H9 (cell line): ENCODE measurements around the gene FOXP2. TPM values are rescaled to one million over a fixed set of nuclear protein-coding genes. Genes with fewer than 3 reads are reported as not detected.

Experiments used
- DNase-seq: peaks from one replicate; pipeline ENCODE4 v3.0.0-alpha.2; 2017
- H2AFZ ChIP-seq: one replicate; pipeline ENCODE4 v1.6.1; 2013; ENCODE audit warnings: mild to moderate bottlenecking, low read length, control low read depth, moderate library complexity
- H2AK5ac ChIP-seq: 2 replicates; pipeline ENCODE4 v1.6.1; 2013; ENCODE audit warnings: low read length, control low read depth, mixed read lengths; ENCODE audit not compliant: insufficient read length
- H2BK120ac ChIP-seq: one replicate; pipeline ENCODE4 v1.6.1; 2013; ENCODE audit warnings: low read depth, mild to moderate bottlenecking, low read length, control low read depth, inconsistent platforms; ENCODE audit not compliant: poor library complexity, severe bottlenecking
- H2BK12ac ChIP-seq: 2 replicates; pipeline ENCODE4 v1.6.1; 2013; ENCODE audit warnings: low read length, control low read depth, mixed read lengths, low read depth; ENCODE audit not compliant: insufficient read length
- H2BK15ac ChIP-seq: 2 replicates; pipeline ENCODE4 v1.6.1; 2013; ENCODE audit warnings: low read depth, low read length, control low read depth
- H2BK20ac ChIP-seq: one replicate; pipeline ENCODE4 v1.6.1; 2013; ENCODE audit warnings: low read depth, mild to moderate bottlenecking, low read length, control low read depth, inconsistent platforms; ENCODE audit not compliant: poor library complexity, severe bottlenecking
- H2BK5ac ChIP-seq: 2 replicates; pipeline ENCODE4 v1.6.1; 2013; ENCODE audit warnings: low read length, control low read depth, mixed read lengths; ENCODE audit not compliant: insufficient read length
- H3K14ac ChIP-seq: 2 replicates; pipeline ENCODE4 v1.6.1; 2013; ENCODE audit warnings: low read length, control low read depth; ENCODE audit not compliant: insufficient read depth
- H3K18ac ChIP-seq: 2 replicates; pipeline ENCODE4 v1.6.1; 2013; ENCODE audit warnings: low read depth, mild to moderate bottlenecking, mixed read lengths, low read length, control low read depth; ENCODE audit not compliant: insufficient read length
- H3K23ac ChIP-seq: 2 replicates; pipeline ENCODE4 v1.6.1; 2013; ENCODE audit warnings: low read length, control low read depth, mixed read lengths, low read depth; ENCODE audit not compliant: insufficient read length
- H3K23me2 ChIP-seq: 2 replicates; pipeline ENCODE4 v1.6.1; 2013; ENCODE audit warnings: low read depth, mild to moderate bottlenecking, mixed read lengths, low read length, control low read depth; ENCODE audit not compliant: insufficient read length, poor library complexity, severe bottlenecking
- H3K27ac ChIP-seq: 2 replicates; pipeline ENCODE4 v1.5.1; 2013; ENCODE audit warnings: low read length, control low read depth, mixed read lengths, low read depth; ENCODE audit not compliant: insufficient read length
- H3K27me3 ChIP-seq: 2 replicates; pipeline ENCODE4 v1.6.1; 2013; ENCODE audit warnings: low read length, control low read depth, inconsistent platforms; ENCODE audit not compliant: insufficient read depth
- H3K4ac ChIP-seq: 2 replicates; pipeline ENCODE4 v1.6.1; 2013; ENCODE audit warnings: low read depth, mild to moderate bottlenecking, control low read depth, inconsistent platforms, low read length, moderate library complexity
- H3K4me1 ChIP-seq: 2 replicates; pipeline ENCODE4 v1.6.1; 2013; ENCODE audit warnings: low read length, control low read depth, inconsistent platforms; ENCODE audit not compliant: insufficient read depth
- H3K4me2 ChIP-seq: 2 replicates; pipeline ENCODE4 v1.6.1; 2013; ENCODE audit warnings: low read length, control low read depth, mixed read lengths; ENCODE audit not compliant: insufficient read length, insufficient read depth
- H3K56ac ChIP-seq: 2 replicates; pipeline ENCODE4 v1.6.1; 2013; ENCODE audit warnings: low read depth, mild to moderate bottlenecking, mixed read lengths, low read length, control low read depth; ENCODE audit not compliant: insufficient read length
- H3K79me1 ChIP-seq: 2 replicates; pipeline ENCODE4 v1.6.1; 2013; ENCODE audit warnings: low read depth, mild to moderate bottlenecking, moderate library complexity, low read length, control low read depth, inconsistent platforms; ENCODE audit not compliant: insufficient read depth, poor library complexity, severe bottlenecking
- H3K79me2 ChIP-seq: 2 replicates; pipeline ENCODE4 v1.6.1; 2013; ENCODE audit warnings: low read length, control low read depth, inconsistent platforms; ENCODE audit not compliant: insufficient read depth
- H3K9ac ChIP-seq: 2 replicates; pipeline ENCODE4 v1.6.1; 2013; ENCODE audit warnings: low read length, control low read depth, mixed read lengths; ENCODE audit not compliant: insufficient read length; ENCODE audit errors: extremely low read depth
- H3K9me3 ChIP-seq: one replicate; pipeline ENCODE4 v1.6.1; 2013; ENCODE audit warnings: low read depth, low read length, inconsistent platforms; ENCODE audit not compliant: control insufficient read depth
- H3T11ph ChIP-seq: one replicate; pipeline ENCODE4 v1.6.1; 2013; ENCODE audit warnings: mild to moderate bottlenecking, low read length, control low read depth, inconsistent platforms
- H4K20me1 ChIP-seq: one replicate; pipeline ENCODE4 v1.6.1; 2013; ENCODE audit not compliant: control insufficient read depth, insufficient read length, insufficient read depth
- H4K5ac ChIP-seq: 2 replicates; pipeline ENCODE4 v1.6.1; 2013; ENCODE audit warnings: low read depth, mild to moderate bottlenecking, mixed read lengths, low read length, control low read depth; ENCODE audit not compliant: insufficient read length
- H4K8ac ChIP-seq: replicated peaks from 2 replicates; pipeline ENCODE4 v1.6.1; 2013; ENCODE audit warnings: low read length, control low read depth, mixed read lengths, low read depth; ENCODE audit not compliant: insufficient read length
- H4K91ac ChIP-seq: 2 replicates; pipeline ENCODE4 v1.6.1; 2013; ENCODE audit warnings: low read depth, mild to moderate bottlenecking, moderate library complexity, mixed read lengths, low read length, control low read depth; ENCODE audit not compliant: insufficient read length
- H3K27ac Mint-ChIP-seq, 3 experiments: 2 replicates in 2 of 3; 3 replicates in 1 of 3; pipeline ENCODE4 v1.8.0; 2020 to 2021; ENCODE audit warnings: mixed read lengths in 3 of 3, mild to moderate bottlenecking in 1 of 3, moderate library complexity in 1 of 3
- H3K27me3 Mint-ChIP-seq: 2 replicates; pipeline ENCODE4 v1.8.0; 2021; ENCODE audit warnings: low read depth, mild to moderate bottlenecking, moderate library complexity, mixed read lengths
- H3K36me3 Mint-ChIP-seq, 3 experiments: 2 replicates in 2 of 3; 3 replicates in 1 of 3; pipeline ENCODE4 v1.8.0; 2020 to 2021; ENCODE audit warnings: low read depth in 3 of 3, mixed read lengths in 3 of 3; ENCODE audit not compliant: insufficient read depth in 1 of 3
- H3K4me1 Mint-ChIP-seq, 2 experiments: 2 replicates each; pipeline ENCODE4 v1.8.0; 2020; ENCODE audit warnings: mixed read lengths in 2 of 2
- H3K4me3 Mint-ChIP-seq, 2 experiments: 2 replicates in 1 of 2; 3 replicates in 1 of 2; pipeline ENCODE4 v1.8.0; 2020 to 2021; ENCODE audit warnings: mild to moderate bottlenecking in 2 of 2, mixed read lengths in 2 of 2, moderate library complexity in 1 of 2
- H3K9me3 Mint-ChIP-seq, 2 experiments: 2 replicates in 1 of 2; 3 replicates in 1 of 2; pipeline ENCODE4 v1.8.0; 2020; ENCODE audit warnings: mild to moderate bottlenecking in 2 of 2, mixed read lengths in 2 of 2, moderate library complexity in 1 of 2
- WGBS: extraction: QIAGEN DNeasy Blood & Tissue Kit; methylation state at CpG from one replicate; pipeline ENCODE4 v1.1.7; 2013; ENCODE audit warnings: missing lambda C conversion rate, low lambda C conversion rate, mixed read lengths; ENCODE audit not compliant: insufficient read length; ENCODE audit errors: extremely low coverage; 5-methylcytosine and 5-hydroxymethylcytosine counted together
- total RNA-seq: library from RNA; stranded (reverse); gene quantifications from 2 replicates; pipeline ENCODE4 v1.2.1, GENCODE V29; 2021
- TF ChIP-seq, protein P1 (sequence below): fragments of 200-600 bp; sonication (generic); conservative IDR thresholded peaks from 3 replicates; pipeline ENCODE4 v1.8.0; 2021; ENCODE audit warnings: antibody characterized with exemption, mild to moderate bottlenecking

Gene FOXP2
- total RNA-seq, 1 experiment from 2014 or later: not detected

DNA sequence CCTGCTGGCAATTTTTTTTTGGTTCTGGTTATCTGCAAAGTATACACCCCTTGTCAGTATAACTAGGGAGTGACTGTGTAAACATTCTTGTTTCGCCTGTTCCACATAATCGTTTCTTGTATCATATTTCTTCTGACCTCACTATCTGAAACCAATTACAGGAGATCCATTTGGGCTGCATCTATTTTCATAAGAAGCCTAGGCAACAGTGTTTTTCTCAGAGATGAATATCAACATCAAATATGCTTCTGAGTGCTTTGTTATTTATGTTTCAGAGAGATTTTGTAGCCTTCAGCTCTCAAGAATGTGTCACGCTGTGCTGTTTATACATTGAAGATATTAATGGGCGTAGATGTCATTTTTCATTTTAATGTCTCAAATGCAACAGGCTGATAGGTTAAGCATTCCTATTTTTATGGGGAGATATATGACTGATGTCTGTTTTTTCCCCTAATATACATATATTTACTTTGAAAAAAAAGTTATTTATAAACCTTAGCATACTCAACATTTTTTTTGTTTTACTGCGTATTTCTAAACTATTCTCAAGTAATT is 115.5 kb downstream of the FOXP2 start:
- H3K56ac ChIP-seq: no peak overlapping the region

More for the DNA sequence above, 115.5 kb downstream of the FOXP2 start:
- Histone ChIP-seq H3K27ac (no peak overlapping the region), H2AFZ (no peak overlapping the region), H3K27me3 (no peaks in the 10 kb centered on the region), H2BK5ac (no peak overlapping the region), H2BK15ac (no peak overlapping the region), H3K18ac (no peak overlapping the region), H4K91ac (no peak overlapping the region), H3T11ph (no peak overlapping the region), H3K23me2 (no peaks in the 10 kb centered on the region), H2BK12ac (no peak overlapping the region), H3K4me1 (no peaks in the 10 kb centered on the region), H4K5ac (no peak overlapping the region), H2AK5ac (no peak overlapping the region), H3K79me1 (no peaks in the 10 kb centered on the region), H3K4me2 (no peak overlapping the region), H3K23ac (no peak overlapping the region), H4K8ac (no peak overlapping the region), H3K9ac (no peak overlapping the region), H3K9me3 (no peaks in the 10 kb centered on the region), H2BK120ac (no peak overlapping the region), H3K4ac (no peak overlapping the region), H3K79me2 (no peaks in the 10 kb centered on the region), H3K14ac (no peak overlapping the region), H4K20me1 (no peaks in the 10 kb centered on the region), H2BK20ac (no peak overlapping the region)
- 0 out of 4 replicates have a peak, but pooled peaks cover 0 to 4% of the 10 kb centered on the region in 2 experiments for H3K4me1 Mint-ChIP-seq
- no peak overlapping the region for H3K4me3 Mint-ChIP-seq
- H3K36me3 Mint-ChIP-seq: no peaks in the 10 kb centered on the region
- no CpG with 5 or more reads among the region's 5 CpGs for WGBS
- H3K27me3 Mint-ChIP-seq: no peaks in the 10 kb centered on the region
- no peak overlapping the region for H3K27ac Mint-ChIP-seq
- TF ChIP-seq, protein P1, sequence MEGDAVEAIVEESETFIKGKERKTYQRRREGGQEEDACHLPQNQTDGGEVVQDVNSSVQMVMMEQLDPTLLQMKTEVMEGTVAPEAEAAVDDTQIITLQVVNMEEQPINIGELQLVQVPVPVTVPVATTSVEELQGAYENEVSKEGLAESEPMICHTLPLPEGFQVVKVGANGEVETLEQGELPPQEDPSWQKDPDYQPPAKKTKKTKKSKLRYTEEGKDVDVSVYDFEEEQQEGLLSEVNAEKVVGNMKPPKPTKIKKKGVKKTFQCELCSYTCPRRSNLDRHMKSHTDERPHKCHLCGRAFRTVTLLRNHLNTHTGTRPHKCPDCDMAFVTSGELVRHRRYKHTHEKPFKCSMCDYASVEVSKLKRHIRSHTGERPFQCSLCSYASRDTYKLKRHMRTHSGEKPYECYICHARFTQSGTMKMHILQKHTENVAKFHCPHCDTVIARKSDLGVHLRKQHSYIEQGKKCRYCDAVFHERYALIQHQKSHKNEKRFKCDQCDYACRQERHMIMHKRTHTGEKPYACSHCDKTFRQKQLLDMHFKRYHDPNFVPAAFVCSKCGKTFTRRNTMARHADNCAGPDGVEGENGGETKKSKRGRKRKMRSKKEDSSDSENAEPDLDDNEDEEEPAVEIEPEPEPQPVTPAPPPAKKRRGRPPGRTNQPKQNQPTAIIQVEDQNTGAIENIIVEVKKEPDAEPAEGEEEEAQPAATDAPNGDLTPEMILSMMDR: no peak
- DNase-seq: no peak
- no peaks in the 10 kb centered on the region for H3K9me3 Mint-ChIP-seq
